LoVo (cell line): Measurements from ENCODE around the gene ALDH1A3.
"Not testable (repeated sequence)": the region's sequence is repeated elsewhere in the genome, so short reads cannot be mapped to it uniquely, and the experiment has no call there.

Experiments used
- DNase-seq: peaks from one replicate; pipeline ENCODE4 v3.0.0-alpha.2; 2016; ENCODE audit warnings: low spot score

ALDH1A3 gene

DNA sequence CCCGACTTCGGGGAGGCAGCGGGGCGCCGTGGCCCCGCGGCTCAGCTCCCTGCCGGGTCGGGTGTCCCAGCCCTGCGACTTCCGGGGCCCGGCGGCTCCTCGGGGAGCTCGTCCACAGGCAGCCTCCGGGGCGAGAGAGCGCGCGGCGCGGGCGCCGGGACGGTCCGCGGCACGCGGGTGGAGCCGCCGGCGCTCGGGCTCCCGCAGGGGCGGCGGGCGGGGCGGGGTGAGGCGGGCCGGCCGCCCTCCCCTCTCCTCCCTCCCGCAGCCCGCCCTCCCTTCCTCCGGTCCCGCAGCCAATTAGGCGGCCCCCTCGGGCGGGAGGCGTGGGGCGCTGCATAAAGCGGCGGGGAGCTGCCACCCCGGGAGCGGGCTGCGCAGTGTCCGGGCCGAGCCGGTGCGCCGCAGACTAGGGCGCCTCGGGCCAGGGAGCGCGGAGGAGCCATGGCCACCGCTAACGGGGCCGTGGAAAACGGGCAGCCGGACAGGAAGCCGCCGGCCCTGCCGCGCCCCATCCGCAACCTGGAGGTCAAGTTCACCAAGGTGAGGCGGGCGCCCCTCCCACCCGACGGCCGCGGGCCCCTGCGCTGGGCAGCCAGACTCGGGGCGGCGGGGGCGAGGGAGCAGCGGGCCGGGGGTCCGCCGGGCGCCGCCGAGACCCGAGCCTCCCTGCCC lies at the start of gene ALDH1A3:
Gene ALDH1A3, plus strand, starts transcription at position 368 of the 675 bp plus-strand sequence. Its CDS starts 77 bp downstream, at position 445.
- DNase-seq: peak; percentile 87

DNA sequence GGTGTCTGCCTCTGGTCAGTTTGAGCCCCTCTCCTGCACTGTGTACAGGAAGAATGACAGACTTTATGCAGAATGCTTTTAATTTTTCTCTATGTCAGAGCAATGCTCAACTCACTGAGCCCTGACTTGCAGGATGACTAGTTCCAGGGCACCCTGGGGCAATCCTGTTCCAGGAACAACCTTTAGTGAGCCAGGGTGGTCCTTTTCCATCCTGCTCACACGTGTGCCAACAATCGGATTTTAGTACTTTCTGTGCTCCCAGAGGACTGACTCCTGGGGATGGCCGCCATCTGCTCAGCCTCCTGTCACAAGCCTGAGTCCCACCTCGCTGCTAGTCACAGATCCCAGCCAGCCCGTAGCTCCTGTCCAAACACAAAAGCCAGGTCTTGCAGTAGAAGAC lies 48.2 kb upstream of the ALDH1A3 start:
- DNase-seq: no peak

DNA sequence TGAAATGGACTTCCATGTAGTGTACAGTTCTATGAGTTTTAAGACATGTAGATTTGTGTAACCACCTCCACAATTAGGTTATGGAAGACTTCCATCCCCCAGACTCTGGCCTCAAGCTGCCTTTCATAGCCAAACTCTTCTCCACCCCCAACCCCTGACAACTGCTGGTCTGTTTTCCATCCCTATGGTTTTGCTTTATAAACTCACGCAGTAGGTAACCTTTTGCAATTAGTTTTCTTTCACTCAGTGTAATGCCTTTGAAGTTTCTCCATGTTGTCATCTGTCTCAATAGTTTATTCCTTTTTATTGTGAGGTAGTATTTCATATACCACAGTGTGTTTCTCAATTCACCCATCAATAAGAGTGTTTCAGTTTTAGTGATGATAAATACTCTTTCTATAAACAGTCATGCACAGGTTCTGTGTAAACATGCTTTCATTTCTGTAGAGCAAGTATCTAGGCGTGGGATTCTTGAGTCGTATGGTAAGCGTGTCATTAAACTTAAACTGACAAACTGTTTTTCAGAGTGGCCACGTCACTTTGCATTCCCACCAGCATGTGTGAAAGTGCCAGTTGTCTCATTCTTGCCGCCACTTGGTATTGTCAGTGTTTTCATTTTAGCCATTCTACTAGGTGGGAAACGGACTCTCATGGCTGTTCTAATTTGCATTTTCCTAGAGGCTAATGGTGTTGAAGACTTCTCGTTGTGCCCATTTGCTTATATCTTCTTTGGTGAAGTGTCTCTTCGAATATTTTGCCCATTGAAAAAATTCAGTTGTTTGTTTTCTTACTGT lies 47.3 kb upstream of the ALDH1A3 start:
- DNase-seq: no peak

DNA sequence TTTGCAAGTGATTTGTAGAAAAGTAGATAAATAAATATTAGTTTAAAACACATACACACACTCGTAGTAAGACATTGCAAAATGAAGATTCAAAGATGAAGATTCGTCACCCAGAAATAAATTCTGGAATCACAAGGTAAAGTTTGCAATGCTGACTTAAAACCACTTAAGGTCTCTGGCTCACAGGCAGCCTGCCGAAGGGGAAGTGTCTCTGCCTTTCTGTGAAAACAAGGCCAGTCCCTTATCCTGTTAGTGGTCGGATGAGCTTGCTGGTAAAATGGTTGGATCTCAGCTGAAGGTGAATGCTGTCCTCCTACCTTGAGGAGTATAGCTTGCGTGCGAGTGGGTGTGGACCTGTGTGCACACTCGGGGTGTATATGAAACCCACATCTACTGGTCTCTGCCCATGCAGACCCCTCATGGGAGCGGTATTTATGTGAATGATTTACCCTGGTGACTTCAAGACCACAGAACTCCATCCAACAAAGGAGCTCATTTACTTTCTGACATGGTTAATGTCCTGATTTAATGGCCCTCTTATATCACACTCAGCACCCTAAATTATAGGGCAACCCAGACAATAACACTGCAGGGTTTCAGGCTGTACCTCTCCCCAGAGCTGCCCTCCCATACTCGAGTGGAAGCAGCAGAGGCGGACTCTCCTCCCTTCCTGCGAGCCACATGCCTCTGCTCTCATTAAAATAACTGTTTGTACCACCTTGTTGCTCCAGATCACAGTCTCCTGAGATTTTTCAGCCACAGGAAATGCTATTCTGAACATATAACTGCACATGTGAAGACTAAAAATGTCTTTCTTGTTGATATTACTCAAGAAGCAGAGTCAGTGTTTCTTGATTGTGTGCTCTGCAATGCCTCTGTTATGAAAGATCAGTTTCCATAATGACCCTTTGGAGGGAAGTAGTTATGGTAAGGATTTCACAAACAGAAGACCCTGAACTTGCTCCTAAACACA lies 45.9 kb upstream of the ALDH1A3 start:
- no peak for DNase-seq

DNA sequence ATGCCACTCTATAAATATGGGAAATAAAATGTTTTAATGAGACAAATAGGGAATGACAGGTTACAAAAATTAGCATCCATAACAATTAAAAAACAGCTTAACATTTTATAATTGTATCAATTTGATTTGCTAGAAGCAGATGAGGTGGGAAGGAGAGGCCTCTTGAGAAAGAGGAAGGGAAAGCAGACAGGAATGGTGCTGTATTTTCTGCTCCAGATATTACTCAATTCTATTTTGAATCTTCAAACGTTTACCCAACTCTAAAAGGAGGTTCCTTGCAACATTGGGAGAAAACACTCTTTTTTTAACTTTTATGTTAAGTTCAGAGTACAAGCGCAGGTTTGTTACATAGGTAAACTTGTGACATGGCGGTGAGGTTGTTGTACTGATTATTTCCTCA lies 44.9 kb upstream of the ALDH1A3 start:
- DNase-seq: no peak

DNA sequence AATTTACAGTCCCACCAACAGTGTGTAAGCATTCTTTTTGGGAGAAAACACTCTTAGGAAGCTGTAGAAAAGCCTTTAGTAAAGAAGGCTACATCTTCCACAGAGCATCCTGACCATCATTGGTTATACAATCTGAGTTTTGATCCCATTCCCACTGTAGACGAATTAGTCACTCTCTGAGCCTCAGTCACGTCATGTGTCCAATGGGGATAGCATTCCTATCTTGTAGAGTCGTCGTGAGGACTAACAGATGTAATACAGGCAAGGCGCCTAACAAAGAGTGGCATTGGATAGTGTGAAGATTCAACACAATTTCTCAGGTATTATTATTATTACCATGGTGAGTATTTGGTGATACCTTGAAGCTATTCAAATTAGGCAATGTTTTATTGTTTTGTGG lies 44.0 kb upstream of the ALDH1A3 start:
- DNase-seq: no peak

DNA sequence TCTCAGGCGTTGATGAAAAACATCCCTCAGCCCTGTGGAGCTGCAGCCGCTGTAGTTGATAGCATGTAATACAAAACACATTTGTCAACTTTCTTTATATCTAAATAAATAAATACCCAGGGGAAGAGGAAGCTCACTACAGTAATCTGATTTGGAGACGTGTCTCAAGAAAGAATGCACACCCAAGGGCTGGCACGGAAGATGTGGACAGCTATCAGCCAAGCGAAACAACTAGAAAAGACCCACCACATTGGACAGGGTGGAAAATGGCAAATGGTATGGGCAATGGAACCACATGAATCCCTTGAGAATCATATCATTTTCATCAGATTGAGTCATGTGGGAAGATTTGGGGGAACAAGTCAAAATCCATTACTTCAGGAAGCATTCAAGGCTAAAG lies 43.1 kb upstream of the ALDH1A3 start:
- DNase-seq: no peak

DNA sequence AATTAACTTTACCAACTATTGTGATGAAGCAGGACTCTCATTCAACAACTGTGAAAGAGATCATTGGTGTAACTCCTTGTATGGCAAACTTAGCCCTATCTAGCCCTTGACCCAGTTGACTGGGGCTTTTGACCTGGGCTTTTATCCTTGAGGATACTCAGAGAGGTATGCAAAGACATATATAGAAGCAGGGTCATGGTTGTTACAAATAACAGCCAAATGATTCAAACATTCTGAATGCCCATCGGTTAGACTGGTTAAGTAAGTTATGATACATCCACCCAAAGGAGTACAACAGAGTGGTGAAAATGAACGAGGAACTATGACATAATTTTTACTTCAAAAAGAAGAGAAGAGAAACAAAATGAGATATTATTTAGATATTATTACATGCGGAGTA lies 38.2 kb upstream of the ALDH1A3 start:
- no peak for DNase-seq

DNA sequence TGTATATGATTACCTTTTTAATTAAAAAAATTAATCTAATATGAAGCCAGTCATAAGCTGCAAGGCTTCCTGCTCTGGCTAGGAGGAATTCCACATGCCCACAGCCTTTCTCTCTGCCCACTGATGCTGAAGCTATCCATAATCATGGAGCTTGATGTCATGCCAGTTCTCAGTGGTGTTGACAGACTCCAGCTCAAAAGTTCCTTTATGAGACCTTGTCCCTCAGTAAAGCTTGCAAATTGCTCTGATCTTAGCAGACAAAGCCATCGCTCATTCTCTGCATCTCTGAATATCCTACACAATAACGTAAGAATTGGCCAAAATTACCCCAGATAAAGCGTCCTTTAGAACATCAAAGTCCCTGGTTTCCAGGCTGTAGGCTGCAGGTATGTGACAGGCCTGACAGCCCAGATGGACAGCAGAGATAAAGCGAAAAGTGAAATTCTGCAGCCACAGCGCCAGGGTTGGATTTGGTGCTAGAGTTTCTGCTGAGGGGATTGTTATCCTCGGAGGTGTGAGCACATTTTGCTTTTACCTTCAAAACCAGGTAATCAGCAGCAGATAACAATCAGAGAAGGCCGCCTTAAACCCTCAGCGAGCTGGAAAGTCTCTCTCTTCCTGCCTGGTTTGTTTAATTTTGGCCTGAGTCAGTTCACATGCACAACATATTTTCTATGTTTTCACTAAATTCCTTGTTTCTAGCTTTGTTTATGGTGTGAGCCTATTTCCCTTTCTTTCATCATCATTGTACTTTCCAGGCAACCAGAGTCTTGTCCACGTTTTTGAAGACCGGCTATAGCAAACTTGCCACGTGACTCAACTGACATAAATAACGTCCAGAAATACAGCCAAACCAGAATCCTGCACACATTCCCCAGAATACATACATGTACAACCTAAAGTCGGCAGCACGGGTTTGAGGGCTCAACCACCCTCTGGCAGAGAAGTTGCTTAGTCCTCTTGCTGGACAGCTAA lies 36.6 kb upstream of the ALDH1A3 start:
- no peak for DNase-seq

DNA sequence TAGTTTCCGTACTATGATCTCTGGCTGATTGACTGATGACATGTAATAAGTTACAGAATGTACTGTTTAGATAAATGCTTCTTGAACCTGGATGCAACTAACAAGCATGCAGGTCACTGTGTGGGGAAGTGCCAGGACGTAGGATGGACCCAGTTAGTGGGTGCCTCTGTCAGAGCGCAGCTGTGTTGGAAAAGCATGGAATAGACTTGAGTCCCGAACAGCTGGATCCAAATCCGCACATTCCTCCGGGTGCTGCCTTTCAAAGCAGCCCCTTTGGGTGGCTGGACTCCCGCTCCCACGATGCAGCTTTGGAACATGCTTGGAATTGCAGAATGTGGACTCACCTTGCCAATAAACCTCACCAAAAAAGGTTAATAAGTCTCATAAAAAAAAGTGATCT lies 35.5 kb upstream of the ALDH1A3 start:
- peak; percentile 33 for DNase-seq

DNA sequence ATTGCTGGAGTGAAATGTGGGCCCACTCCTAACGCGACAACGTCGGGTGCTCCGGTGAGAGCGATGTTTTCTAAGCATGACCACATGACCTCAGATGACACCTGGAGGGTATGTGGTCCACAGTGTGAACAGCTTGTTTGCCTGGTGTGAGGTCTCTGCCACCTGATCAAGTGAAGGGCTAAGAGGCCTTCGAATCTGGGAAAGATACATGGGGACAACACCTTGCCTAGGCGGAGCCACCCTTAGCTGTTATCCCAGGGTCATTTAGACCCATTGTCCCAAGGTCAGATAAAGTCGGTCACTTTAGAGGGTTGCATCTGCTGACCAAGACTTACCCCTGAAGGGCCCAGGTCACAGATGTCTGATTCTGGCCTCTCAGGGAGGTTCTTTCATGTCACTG lies 34.9 kb upstream of the ALDH1A3 start:
- DNase-seq: no peak

DNA sequence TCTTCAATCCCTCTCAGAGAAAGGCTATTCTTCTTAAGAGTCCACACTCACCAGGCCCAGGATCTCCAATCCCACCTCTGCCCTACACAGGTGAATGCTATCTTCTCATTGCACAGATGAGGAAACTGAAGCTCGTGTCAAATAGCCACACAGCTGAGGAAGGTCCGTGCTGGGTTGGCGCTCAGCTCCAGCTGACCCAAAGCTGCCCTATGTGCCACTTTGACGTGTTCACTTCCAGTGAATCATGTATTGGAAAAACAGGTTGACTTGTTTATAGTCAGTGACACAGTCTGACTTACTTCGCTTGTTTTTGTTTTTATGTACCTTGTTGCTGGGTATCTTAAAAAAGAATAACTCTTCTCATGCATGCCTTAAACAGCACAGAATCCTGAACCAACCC lies 32.4 kb upstream of the ALDH1A3 start:
- no peak for DNase-seq

DNA sequence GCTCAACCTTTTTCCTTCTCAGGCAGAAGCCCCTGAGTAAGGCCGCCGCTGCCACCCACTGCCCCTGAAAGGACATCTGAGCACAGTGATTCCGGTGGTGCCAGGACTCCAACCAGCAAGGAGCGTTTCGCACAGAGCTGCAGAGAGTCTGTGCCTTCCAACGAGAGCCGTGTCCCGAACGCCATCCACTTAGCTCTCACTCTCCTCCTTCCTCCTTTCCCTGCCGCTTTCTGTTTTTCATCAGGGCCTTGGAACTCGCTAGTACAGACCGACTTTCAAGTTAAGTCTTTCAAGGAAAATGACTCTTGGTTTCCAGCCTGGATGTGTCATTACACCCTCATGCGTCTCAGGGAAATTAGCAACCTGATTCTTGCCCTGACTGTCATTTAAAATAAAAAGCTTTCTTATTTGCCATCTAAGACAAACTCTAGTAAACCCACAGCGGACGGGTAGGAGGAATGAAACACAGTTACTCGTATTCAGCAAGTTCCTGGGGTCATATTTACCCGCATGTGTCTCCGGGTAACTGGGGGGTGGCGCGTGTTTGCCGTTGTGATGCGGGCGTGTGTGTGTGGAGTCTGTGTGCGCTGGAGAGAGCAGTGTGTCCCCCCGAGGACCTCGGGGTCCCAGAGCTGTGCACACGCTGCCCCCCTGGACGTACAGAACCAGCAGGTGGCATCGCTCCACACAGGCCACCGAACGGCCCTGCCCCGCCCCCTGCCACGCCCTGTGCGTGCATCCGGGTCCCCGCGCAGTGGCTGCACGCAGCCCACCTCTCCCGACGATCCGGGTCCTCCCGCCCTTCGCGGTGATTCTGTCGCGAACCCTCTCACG lies 30.4 kb upstream of the ALDH1A3 start:
- DNase-seq: peak; percentile 33

DNA sequence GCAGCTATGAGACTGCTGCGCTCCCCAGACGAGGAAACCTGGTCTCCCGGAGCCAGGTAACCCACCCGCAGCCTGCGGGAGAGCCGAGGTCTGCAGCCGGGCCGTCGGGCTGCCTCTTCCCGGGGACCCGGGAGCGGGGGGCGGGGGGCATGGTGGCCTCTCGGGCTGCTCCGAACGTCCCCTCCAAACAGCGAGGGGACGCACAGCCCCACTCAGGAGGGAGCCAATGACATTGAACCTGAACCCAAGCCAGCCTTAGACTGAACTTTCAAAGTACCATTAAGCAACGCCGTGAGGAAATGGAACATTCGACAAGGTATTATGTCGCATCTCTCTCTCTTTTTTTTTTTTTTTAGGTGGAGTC lies 29.8 kb upstream of the ALDH1A3 start:
- no peak for DNase-seq

DNA sequence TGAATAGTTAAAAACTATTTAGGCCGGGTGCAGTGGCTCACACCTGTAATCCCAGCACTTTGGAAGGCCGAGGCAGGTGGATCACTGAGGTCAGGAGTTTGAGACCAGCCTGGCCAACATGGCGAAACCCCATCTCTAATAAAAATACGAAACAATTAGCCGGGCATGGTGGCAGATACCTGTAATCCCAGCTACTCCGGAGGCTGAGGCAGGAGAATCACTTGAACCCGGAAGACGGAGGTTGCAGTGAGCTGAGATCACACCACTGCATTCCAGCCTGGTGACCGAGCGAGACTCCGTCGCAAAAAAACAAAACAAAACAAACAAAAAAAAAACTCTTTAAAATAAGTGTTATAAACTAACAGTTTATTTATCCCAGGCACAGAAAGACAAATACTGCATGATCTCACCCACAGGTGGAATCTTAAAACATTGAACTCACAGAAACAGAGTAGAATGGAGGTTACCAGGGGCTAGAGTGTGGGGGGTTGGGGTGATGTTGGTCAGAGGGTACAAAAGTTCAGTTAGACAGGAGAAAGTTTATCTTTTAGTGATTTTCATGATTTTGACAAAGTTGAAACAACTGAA lies 28.1 kb upstream of the ALDH1A3 start:
- DNase-seq: not testable (repeated sequence)

DNA sequence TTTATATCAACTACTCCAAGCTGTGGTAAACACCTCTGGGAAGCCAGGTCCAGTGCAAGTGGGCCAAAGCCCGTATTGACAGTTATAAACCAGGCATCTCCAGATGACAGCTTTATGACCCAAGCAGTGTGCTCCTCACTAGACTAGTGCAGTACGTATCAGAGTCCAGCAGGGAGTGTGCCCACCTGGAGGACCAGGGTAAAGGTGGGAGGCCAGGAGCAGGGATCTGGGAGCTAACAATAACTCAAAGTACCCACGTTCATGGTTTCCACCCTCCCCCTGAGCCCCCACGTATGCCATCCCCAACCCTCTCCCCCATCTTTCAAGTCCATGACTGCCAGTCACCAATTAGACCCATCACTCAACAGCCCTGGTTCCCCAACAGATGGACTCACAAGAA lies 27.0 kb upstream of the ALDH1A3 start:
- no peak for DNase-seq

DNA sequence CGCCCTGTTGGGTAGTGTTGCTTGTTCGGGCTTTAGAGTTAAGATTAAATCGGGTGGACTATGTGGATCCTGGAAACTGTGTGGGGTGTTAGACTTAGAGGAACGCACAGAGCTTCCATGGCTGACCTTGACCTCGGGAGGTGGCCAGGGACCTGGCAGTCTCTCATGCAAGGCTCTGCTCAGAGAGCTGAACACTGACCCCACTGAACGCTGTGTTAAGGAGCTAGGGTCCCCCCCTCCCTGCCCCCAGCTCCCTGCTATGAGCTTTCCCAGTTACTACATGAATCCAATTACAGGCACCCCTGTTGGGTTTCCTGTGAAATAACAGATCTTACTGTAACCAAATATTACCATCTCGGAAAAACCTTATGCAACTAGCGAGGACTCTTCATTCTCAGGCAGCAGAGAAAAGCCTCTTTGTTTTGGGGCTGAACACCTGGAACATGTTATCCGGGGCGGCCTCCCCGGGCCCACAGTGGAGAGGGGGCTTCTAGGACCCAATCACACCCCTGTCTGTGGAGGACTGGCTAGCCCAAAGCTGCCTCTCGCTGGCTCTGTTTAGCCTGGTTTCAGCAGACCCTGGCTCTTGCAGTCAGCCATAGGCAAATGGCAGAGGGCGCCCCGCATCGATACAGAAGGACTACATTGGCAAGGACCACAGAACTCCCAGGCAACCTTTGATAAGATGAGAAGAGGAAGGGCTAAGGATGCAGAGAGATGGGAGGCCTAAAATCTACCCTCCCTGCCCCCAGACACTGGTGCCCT lies 25.8 kb upstream of the ALDH1A3 start:
- DNase-seq: no peak

DNA sequence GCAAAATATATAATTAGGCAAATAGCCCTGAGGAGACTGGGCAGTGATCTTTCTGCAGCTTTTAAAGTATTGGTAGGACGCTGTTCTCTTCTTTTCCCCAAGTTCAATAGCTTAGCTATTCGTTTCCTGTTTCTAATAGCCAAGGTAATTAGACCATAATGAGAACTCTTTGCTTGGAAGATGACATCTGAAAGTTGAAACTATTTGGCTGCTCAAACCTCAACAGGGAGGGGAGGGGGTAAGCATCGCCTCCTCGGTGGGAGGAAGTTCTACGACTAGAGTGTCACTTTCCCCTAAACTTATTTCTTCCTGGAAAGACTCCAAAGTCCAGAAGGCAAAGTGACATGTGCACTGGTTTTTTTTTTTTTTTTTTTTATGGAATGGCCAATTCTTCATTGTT lies 22.8 kb upstream of the ALDH1A3 start:
- no peak for DNase-seq

DNA sequence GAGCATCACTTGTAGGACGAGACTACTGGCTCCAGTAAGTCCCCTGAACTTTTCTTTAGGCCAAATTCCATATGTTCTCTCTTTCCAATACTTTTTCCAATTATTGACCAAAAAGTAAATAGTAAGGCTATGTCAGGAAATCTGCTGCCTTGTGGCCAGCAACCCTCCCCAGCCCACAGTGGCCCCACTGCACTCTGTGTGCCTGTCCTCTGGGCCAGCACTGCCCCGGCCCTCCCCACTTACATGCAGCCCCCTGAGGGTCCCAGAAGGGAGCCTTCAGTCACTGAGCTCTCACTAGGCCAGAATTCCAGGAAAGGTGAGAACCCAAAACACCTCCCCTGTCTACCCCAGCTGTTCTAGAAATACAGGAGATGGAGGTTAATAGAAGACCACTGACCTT lies 21.3 kb upstream of the ALDH1A3 start:
- no peak for DNase-seq
